MCF 10A (cell line): ENCODE measurements around the gene SNRPE. TPM values are rescaled to one million over a fixed set of nuclear protein-coding genes. Genes with fewer than 3 reads are reported as not detected.

ENCODE experiments used
- BruUV-seq: library from RNA; stranded (reverse); fragments of 400-500 nt; replicated peaks from 2 replicates; lab custom pipeline; 2021; lab: Mats Ljungman, UMichigan
- CTCF ChIA-PET: fragments of 300-600 bp; sonication (Branson Sonifier 250); formaldehyde crosslinking; extraction: SDS; loops from one replicate; lab custom pipeline; 2021; ENCODE audit warnings: antibody characterized with exemption, inconsistent platforms; lab: Yijun Ruan, JAX
- POLR2A ChIA-PET: fragments of 300-600, 350-650 bp; sonication (Branson Sonifier 250); formaldehyde crosslinking; extraction: SDS; loops from one replicate; lab custom pipeline; 2020; ENCODE audit warnings: antibody characterized with exemption, inconsistent platforms; lab: Yijun Ruan, JAX
- DNase-seq: peaks from one replicate; pipeline ENCODE4 v3.0.0-alpha.2; 2018; ENCODE audit not compliant: unreplicated experiment
- H3K27ac Mint-ChIP-seq: one replicate; pipeline ENCODE4 v1.8.0; 2022; ENCODE audit warnings: mild to moderate bottlenecking, low read depth, mixed read lengths; ENCODE audit not compliant: unreplicated experiment
- H3K27me3 Mint-ChIP-seq: one replicate; pipeline ENCODE4 v1.8.0; 2022; ENCODE audit warnings: mixed read lengths; ENCODE audit not compliant: insufficient read depth, unreplicated experiment
- H3K36me3 Mint-ChIP-seq: one replicate; pipeline ENCODE4 v1.8.0; 2022; ENCODE audit warnings: mild to moderate bottlenecking, moderate library complexity, mixed read lengths; ENCODE audit not compliant: insufficient read depth, unreplicated experiment
- H3K4me1 Mint-ChIP-seq: one replicate; pipeline ENCODE4 v1.8.0; 2022; ENCODE audit warnings: mixed read lengths; ENCODE audit not compliant: insufficient read depth, unreplicated experiment
- H3K4me3 Mint-ChIP-seq: one replicate; pipeline ENCODE4 v1.8.0; 2022; ENCODE audit warnings: mild to moderate bottlenecking, moderate library complexity, mixed read lengths; ENCODE audit not compliant: unreplicated experiment
- H3K9me3 Mint-ChIP-seq: one replicate; pipeline ENCODE4 v1.8.0; 2022; ENCODE audit warnings: mixed read lengths; ENCODE audit not compliant: unreplicated experiment
- CTCF ChIP-seq: fragments of 200-600 bp; IDR thresholded peaks from one replicate; pipeline ENCODE4 v1.8.0; 2022; ENCODE audit warnings: antibody characterized with exemption, mild to moderate bottlenecking; ENCODE audit not compliant: unreplicated experiment
- intact Hi-C: fragments of 100-400 bp; cut with micrococcal nuclease; formaldehyde crosslinking; loops from 2 replicates; pipeline ENCODE4 v1.14.1; 2022
- total RNA-seq: library from RNA; stranded (reverse); gene quantifications from 2 replicates; pipeline ENCODE4 v1.2.3, GENCODE V29; 2022

SNRPE gene
- total RNA-seq, 1 experiment from 2014 or later, result 358 TPM

GRCh38 chr1:203915811-203916210 is 54.4 kb downstream of the SNRPE start:
- BruUV-seq, result no TSS peak
- Mint-ChIP-seq H3K4me1 (no peaks in the 10 kb centered on the region), H3K4me3 (no peak overlapping the region), H3K27ac (no peak overlapping the region), H3K9me3 (no peaks in the 10 kb centered on the region), H3K36me3 (no peaks in the 10 kb centered on the region), H3K27me3 (no peaks in the 10 kb centered on the region)
- CTCF ChIA-PET, result interaction anchor here (1.1 kb wide), 1 partner anchor 15 kb away, joined by 4 read pairs; no protein-coding TSS in a partner anchor
- POLR2A ChIA-PET, result interaction anchor here (1.9 to 2.9 kb wide), 2 partner anchors 10 to 26 kb away, joined by 5 to 8 read pairs; no protein-coding TSS in a partner anchor
- TF ChIP-seq CTCF, result no peak
- intact Hi-C loops, result no loop called here
- no peak for DNase-seq

GRCh38 chr1:203916756-203917155 is 55.4 kb downstream of the SNRPE start:
- Mint-ChIP-seq H3K4me3 (no peak overlapping the region), H3K27me3 (no peaks in the 10 kb centered on the region), H3K27ac (no peak overlapping the region), H3K9me3 (no peaks in the 10 kb centered on the region), H3K4me1 (no peaks in the 10 kb centered on the region), H3K36me3 (no peaks in the 10 kb centered on the region)
- TF ChIP-seq CTCF, result no peak
- CTCF ChIA-PET, result interaction anchor here (0.6 to 1.2 kb wide), 2 partner anchors 9 to 29 kb away, joined by 3 read pairs; no protein-coding TSS in a partner anchor
- intact Hi-C loops, result no loop called here
- no peak for DNase-seq
- POLR2A ChIA-PET, result no interaction called here
- BruUV-seq, result no TSS peak

Other genes with a start within 250 kb of the SNRPE start
- gene ATP2B4, start 234.8 kb upstream of the SNRPE start, total RNA-seq, result 15.4 and 17.0 TPM in 2 replicates
- gene LAX1, start 96.4 kb upstream of the SNRPE start, total RNA-seq, result not detected in 2 replicates
- gene ZBED6, start 66.0 kb upstream of the SNRPE start, total RNA-seq, result 68.2 and 69.8 TPM in 2 replicates
- gene ZC3H11A, start 66.0 kb upstream of the SNRPE start, total RNA-seq, result 148 and 156 TPM in 2 replicates
- 23.7 and 32.8 TPM in 2 replicates for gene SOX13, start 211.5 kb downstream of the SNRPE start, total RNA-seq